ENCODE results near the gene SMAD5. TPM values are rescaled to one million over a fixed set of nuclear protein-coding genes. Genes with fewer than 3 reads are reported as not detected.

SMAD5 gene
- total and polyA plus RNA-seq, 3 donors from 2014 or later: 25.4 to 36.0 (median 29.1) TPM

DNA sequence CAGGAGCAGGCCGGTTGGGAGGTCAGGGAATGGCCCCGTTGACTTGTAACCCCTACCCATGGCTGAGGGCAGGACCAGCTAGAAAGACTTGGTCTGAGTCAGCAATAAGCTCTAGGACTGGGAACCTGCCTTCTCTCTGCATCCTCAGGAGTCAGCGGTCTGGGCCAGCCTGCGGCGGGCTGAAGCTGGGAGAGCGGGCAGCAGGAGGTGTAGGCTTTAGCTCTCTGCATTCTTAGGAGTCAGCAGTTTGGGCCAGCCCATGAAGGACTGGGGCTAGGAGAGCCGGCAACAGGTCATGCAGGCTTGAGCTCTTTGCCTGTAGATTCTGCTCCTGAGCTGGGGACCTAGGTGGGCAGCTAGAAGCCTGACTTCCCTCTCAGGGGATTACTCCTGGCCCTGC is 66.8 kb downstream of the SMAD5 start:
- Histone ChIP-seq H3K27me3 (no peaks in the 10 kb centered on the region), H3K9me3 (no peaks in the 10 kb centered on the region), H3K36me3 (ENCODE audit: low read depth, missing control alignments) (no peaks in the 10 kb centered on the region), H3K4me3 (no peak overlapping the region), H3K4me1 (no peaks in the 10 kb centered on the region), H3K27ac (no peak overlapping the region)
- WGBS, 2 donors: 88 to 90% methylated on average over 6 to 7 of the region's 7 CpGs
- intact Hi-C loops (cut with DNase I; ENCODE audit: low total_unique reads): no loop called here
- DNase-seq: no peak
- TF ChIP-seq, protein P1, sequence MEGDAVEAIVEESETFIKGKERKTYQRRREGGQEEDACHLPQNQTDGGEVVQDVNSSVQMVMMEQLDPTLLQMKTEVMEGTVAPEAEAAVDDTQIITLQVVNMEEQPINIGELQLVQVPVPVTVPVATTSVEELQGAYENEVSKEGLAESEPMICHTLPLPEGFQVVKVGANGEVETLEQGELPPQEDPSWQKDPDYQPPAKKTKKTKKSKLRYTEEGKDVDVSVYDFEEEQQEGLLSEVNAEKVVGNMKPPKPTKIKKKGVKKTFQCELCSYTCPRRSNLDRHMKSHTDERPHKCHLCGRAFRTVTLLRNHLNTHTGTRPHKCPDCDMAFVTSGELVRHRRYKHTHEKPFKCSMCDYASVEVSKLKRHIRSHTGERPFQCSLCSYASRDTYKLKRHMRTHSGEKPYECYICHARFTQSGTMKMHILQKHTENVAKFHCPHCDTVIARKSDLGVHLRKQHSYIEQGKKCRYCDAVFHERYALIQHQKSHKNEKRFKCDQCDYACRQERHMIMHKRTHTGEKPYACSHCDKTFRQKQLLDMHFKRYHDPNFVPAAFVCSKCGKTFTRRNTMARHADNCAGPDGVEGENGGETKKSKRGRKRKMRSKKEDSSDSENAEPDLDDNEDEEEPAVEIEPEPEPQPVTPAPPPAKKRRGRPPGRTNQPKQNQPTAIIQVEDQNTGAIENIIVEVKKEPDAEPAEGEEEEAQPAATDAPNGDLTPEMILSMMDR (IDR thresholded peaks at IDR 0.05): no peak
- no peak for TF ChIP-seq POLR2A (IDR thresholded peaks at IDR 0.05)

DNA sequence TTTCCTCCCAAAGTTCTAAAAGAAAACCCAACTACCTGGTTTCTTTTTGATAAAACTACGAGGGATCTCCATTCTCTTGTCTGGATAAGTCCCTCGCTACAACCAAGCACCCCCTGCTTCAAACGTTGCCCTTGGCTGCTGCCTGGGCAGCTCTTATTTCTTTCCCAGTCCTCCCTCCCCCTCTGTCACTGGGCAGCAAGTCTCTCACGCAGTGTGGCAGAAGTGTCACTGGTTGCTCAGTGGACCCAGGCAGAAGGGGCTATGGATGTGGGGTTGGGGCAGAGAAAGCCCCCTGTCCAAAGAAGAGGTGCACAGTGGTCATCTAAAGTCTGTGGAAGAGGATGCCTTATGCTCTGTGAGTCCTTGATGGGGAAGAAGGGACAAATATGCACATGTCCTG is 67.5 kb downstream of the SMAD5 start:
- no peaks in the 10 kb centered on the region for H3K36me3 ChIP-seq (ENCODE audit: low read depth, missing control alignments)
- no peaks in the 10 kb centered on the region for H3K27me3 ChIP-seq
- TF ChIP-seq POLR2A (IDR thresholded peaks at IDR 0.05): no peak
- TF ChIP-seq, protein P1 (IDR thresholded peaks at IDR 0.05): no peak
- no peak overlapping the region for H3K4me3 ChIP-seq
- H3K27ac ChIP-seq: no peak overlapping the region
- WGBS, 2 donors: 81 to 84% methylated on average over 4 of the region's 4 CpGs
- DNase-seq: no peak
- intact Hi-C loops (cut with DNase I; ENCODE audit: low total_unique reads): no loop called here
- no peaks in the 10 kb centered on the region for H3K9me3 ChIP-seq
- H3K4me1 ChIP-seq: no peaks in the 10 kb centered on the region

DNA sequence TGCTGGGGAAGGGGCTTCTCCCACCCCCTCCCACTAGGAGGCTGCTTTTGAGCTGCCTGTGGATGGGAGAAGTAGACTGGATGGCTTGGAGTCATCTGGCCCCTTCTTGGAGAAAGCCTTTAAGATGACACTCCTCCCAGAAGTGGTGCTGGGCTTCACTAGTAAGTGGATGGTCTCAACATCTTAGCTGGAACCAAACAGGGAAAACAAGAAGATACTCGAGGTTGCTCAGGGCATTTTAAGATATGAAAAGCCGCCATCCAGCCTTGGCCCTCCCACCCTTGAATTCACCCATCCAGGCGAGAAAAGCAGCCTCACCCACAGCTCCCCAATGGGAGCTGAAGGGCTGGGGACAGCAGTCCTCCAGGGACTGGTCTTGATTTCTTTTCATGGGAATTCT is 68.1 kb downstream of the SMAD5 start:
- WGBS, 2 donors: 81 to 82% methylated on average over 3 of the region's 3 CpGs
- no peak overlapping the region for H3K27ac ChIP-seq
- no peak for DNase-seq
- no peaks in the 10 kb centered on the region for H3K36me3 ChIP-seq (ENCODE audit: low read depth, missing control alignments)
- TF ChIP-seq, protein P1 (IDR thresholded peaks at IDR 0.05): no peak
- TF ChIP-seq POLR2A (IDR thresholded peaks at IDR 0.05): no peak
- no peak overlapping the region for H3K4me3 ChIP-seq
- H3K4me1 ChIP-seq: no peaks in the 10 kb centered on the region
- intact Hi-C loops (cut with DNase I; ENCODE audit: low total_unique reads): no loop called here
- no peaks in the 10 kb centered on the region for H3K27me3 ChIP-seq
- H3K9me3 ChIP-seq: no peaks in the 10 kb centered on the region

DNA sequence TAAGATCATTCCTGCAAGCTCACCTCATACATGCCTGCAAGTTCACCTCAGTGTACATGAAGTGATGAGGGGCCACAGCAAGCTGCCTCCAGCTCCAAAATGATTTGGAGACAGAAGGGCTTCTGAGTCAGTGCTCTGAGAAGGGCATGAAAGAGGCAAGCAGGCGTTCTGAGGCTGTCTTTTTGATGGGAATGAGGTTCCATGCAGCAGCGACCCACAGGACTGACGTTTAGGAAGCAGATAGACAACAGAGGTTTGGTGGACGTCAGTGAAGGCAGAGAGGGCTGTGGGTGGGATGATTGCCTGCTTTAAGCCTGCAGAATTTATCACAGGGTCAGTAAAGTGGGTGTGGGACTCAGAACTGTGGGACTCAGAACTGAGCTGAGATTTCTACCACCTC is 69.2 kb downstream of the SMAD5 start:
- intact Hi-C loops (cut with DNase I; ENCODE audit: low total_unique reads): no loop called here

More for the DNA sequence above, 69.2 kb downstream of the SMAD5 start:
- no peaks in the 10 kb centered on the region for H3K9me3 ChIP-seq
- H3K27ac ChIP-seq: no peak overlapping the region
- TF ChIP-seq, protein P1 (IDR thresholded peaks at IDR 0.05): no peak
- no peak for TF ChIP-seq POLR2A (IDR thresholded peaks at IDR 0.05)
- no peak for DNase-seq
- H3K36me3 ChIP-seq (ENCODE audit: low read depth, missing control alignments): no peaks in the 10 kb centered on the region
- no peak overlapping the region for H3K4me3 ChIP-seq
- 76 to 88% methylated on average over 4 of the region's 4 CpGs for WGBS, 2 donors
- H3K4me1 ChIP-seq: no peaks in the 10 kb centered on the region
- no peaks in the 10 kb centered on the region for H3K27me3 ChIP-seq
